Thyroid gland (tissue), 4 donors: Measurements from ENCODE around the gene GALNT18. TPM values are rescaled to one million over a fixed set of nuclear protein-coding genes. Genes with fewer than 3 reads are reported as not detected.

Experiments
- DNase-seq, 2 donors: peaks; one replicate each; pipeline ENCODE4 v3.0.0-alpha.2; 2019
- H3K27ac ChIP-seq, 3 donors: fragments of 200-600 bp; sonication (generic); 1 replicate in 2 of 3; 2 replicates in 1 of 3; pipeline ENCODE4 v1.5.1; 2016 to 2019; ENCODE audit warnings: mild to moderate bottlenecking in 1 of 3, moderate library complexity in 1 of 3
- H3K27me3 ChIP-seq: fragments of 200-600 bp; sonication (generic); one replicate; pipeline ENCODE4 v1.5.1; 2019
- H3K36me3 ChIP-seq, 2 donors: fragments of 200-600 bp; sonication (generic); one replicate each; pipeline ENCODE4 v1.5.1; 2016 to 2019
- H3K4me1 ChIP-seq, 2 donors: fragments of 200-600 bp; sonication (generic); one replicate each; pipeline ENCODE4 v1.5.1; 2017 to 2019
- H3K4me3 ChIP-seq, 3 donors: fragments of 200-600 bp; sonication (generic); replicated peaks in 1 of 3; 1 replicate in 2 of 3; 2 replicates in 1 of 3; pipeline ENCODE4 v1.5.1; 2016; ENCODE audit warnings: mild to moderate bottlenecking in 1 of 3
- H3K9me3 ChIP-seq: fragments of 200-600 bp; sonication (generic); one replicate; pipeline ENCODE4 v1.5.1; 2017
- CTCF ChIP-seq, 6 experiments: fragments of 200-600 bp in 3 of 6; fragments of 450-650 bp in 3 of 6; sonication (generic) in 3 of 6; IDR thresholded peaks; one replicate each; pipeline ENCODE4 v1.5.1; 2016 to 2019; ENCODE audit warnings: antibody characterized with exemption in 6 of 6, mild to moderate bottlenecking in 2 of 6, inconsistent platforms in 1 of 6, moderate library complexity in 1 of 6
- POLR2A ChIP-seq, 2 donors: fragments of 450-650 bp; IDR thresholded peaks; one replicate each; pipeline ENCODE4 v1.6.1; 2017; ENCODE audit warnings: antibody characterized with exemption in 2 of 2, mild to moderate bottlenecking in 2 of 2, moderate library complexity in 1 of 2
- WGBS, 2 donors: methylation state at CpG; one replicate each; pipeline ENCODE4 v1.1.5; 2017; 5-methylcytosine and 5-hydroxymethylcytosine counted together
- intact Hi-C: fragments of 100-400 bp; cut with DNase I; formaldehyde crosslinking; loops from one replicate; pipeline ENCODE4 v1.15.1; 2023
- total RNA-seq, 4 donors: library from RNA; depleted of rRNA; stranded (reverse); fragments of >200 nt; gene quantifications; one replicate each; pipeline ENCODE4 v1.2.3, GENCODE V29; 2016

Gene GALNT18
- total RNA-seq, 4 donors from 2014 or later: 60.7 to 93.8 (median 87.5) TPM

GRCh38 chr11:11265320-11265719 lies 356.5 kb downstream of the GALNT18 start:
- H3K4me1 ChIP-seq: peaks cover 14 to 16% of the 10 kb centered on the region in 2 donors
- no peaks in the 10 kb centered on the region for H3K9me3 ChIP-seq
- no peaks in the 10 kb centered on the region for H3K27me3 ChIP-seq
- no peak for TF ChIP-seq CTCF (IDR thresholded peaks at IDR 0.05)
- TF ChIP-seq POLR2A (IDR thresholded peaks at IDR 0.05): no peak
- intact Hi-C loops: loop anchor here (10.0 kb wide), 1 partner anchor 519 kb away; no protein-coding TSS in a partner anchor
- 82 to 94% methylated on average over 3 of the region's 3 CpGs for WGBS, 2 donors
- no peak overlapping the region for H3K4me3 ChIP-seq
- no peak for DNase-seq
- H3K36me3 ChIP-seq: no peaks in the 10 kb centered on the region
- no peak overlapping the region for H3K27ac ChIP-seq

- Histone ChIP-seq H3K27me3 (no peaks in the 10 kb centered on the region), H3K4me3 (no peak overlapping the region), H3K4me1 (peaks cover 14 to 16% of the 10 kb centered on the region in 2 donors), H3K9me3 (no peaks in the 10 kb centered on the region), H3K36me3 (no peaks in the 10 kb centered on the region), H3K27ac (no peak overlapping the region)
- TF ChIP-seq POLR2A (IDR thresholded peaks at IDR 0.05): no peak
- no peak for TF ChIP-seq CTCF (IDR thresholded peaks at IDR 0.05)
- 34 to 39% methylated on average over 8 of the region's 8 CpGs for WGBS, 2 donors
- peak; percentile 81 to 85 for DNase-seq
- intact Hi-C loops: loop anchor here (10.0 kb wide), 1 partner anchor 521 kb away; no protein-coding TSS in a partner anchor
Measured at GRCh38 chr11:11263238-11264005, 358.4 kb downstream of the GALNT18 start.

GRCh38 chr11:11262171-11262920 lies 359.5 kb downstream of the GALNT18 start:
- DNase-seq: no peak
- WGBS, 2 donors: 90 to 93% methylated on average over 5 of the region's 5 CpGs
- intact Hi-C loops: loop anchor here (10.0 kb wide), 1 partner anchor 522 kb away; no protein-coding TSS in a partner anchor
- no peak for TF ChIP-seq POLR2A (IDR thresholded peaks at IDR 0.05)
- no peak for TF ChIP-seq CTCF (IDR thresholded peaks at IDR 0.05)
- H3K9me3 ChIP-seq: no peaks in the 10 kb centered on the region
- H3K4me3 ChIP-seq: no peak overlapping the region
- peaks cover 14 to 16% of the 10 kb centered on the region in 2 donors for H3K4me1 ChIP-seq
- H3K27ac ChIP-seq: no peak overlapping the region
- no peaks in the 10 kb centered on the region for H3K36me3 ChIP-seq
- H3K27me3 ChIP-seq: no peaks in the 10 kb centered on the region

- no peak overlapping the region for H3K27ac ChIP-seq
- peaks cover 14 to 16% of the 10 kb centered on the region in 2 donors for H3K4me1 ChIP-seq
- no peak overlapping the region for H3K4me3 ChIP-seq
- H3K36me3 ChIP-seq: no peaks in the 10 kb centered on the region
- WGBS, 2 donors: 93 to 96% methylated on average over 5 of the region's 5 CpGs
- no peaks in the 10 kb centered on the region for H3K27me3 ChIP-seq
- DNase-seq: no peak
- TF ChIP-seq POLR2A (IDR thresholded peaks at IDR 0.05): no peak
- TF ChIP-seq CTCF (IDR thresholded peaks at IDR 0.05): no peak
- intact Hi-C loops: loop anchor here (10.0 kb wide), 1 partner anchor 523 kb away; no protein-coding TSS in a partner anchor
- H3K9me3 ChIP-seq: no peaks in the 10 kb centered on the region
Measured at GRCh38 chr11:11261629-11262028, 360.2 kb downstream of the GALNT18 start.
